PC-9 (cell line): Measurements from ENCODE around the gene MTUS2. TPM values are rescaled to one million over a fixed set of nuclear protein-coding genes. Genes with fewer than 3 reads are reported as not detected.
A peak's percentile ranks its signal among the peaks of the same experiment; 100 is the strongest.

ENCODE experiments used
- BruUV-seq: library from RNA; stranded (reverse); fragments of 400-500 nt; replicated peaks from 2 replicates; lab custom pipeline; 2021; lab: Mats Ljungman, UMichigan
- CTCF ChIA-PET: fragments of 300-600 bp; sonication (Branson Sonifier 250); formaldehyde crosslinking; loops from one replicate; lab custom pipeline; 2022; ENCODE audit warnings: antibody characterized with exemption; lab: Charles Lee
- POLR2A ChIA-PET: fragments of 300-600 bp; sonication (Branson Sonifier 250); formaldehyde crosslinking; loops from one replicate; lab custom pipeline; 2022; ENCODE audit warnings: antibody characterized with exemption; ENCODE audit not compliant: unreplicated experiment; lab: Charles Lee
- DNase-seq, 2 experiments: peaks; one replicate each; pipeline versions ENCODE4 v3.0.0 to v3.0.0-alpha.2; 2015 to 2022; ENCODE audit warnings: mixed read lengths in 1 of 2
- H2AFZ ChIP-seq: fragments of 200-600 bp; sonication (generic); 2 replicates; pipeline ENCODE4 v1.8.1; 2017; ENCODE audit warnings: antibody characterized with exemption
- H3F3A ChIP-seq: fragments of 200-600 bp; sonication (generic); 2 replicates; pipeline ENCODE4 v1.8.1; 2017; ENCODE audit warnings: antibody characterized with exemption, mild to moderate bottlenecking, low read depth; ENCODE audit not compliant: insufficient read depth
- H3K27ac ChIP-seq: fragments of 200-600 bp; sonication (generic); 2 replicates; pipeline ENCODE4 v1.6.1; 2016; ENCODE audit warnings: mixed run types
- H3K27me3 ChIP-seq: fragments of 200-600 bp; sonication (generic); 2 replicates; pipeline ENCODE4 v1.6.1; 2016; ENCODE audit warnings: low read depth, mixed run types; ENCODE audit not compliant: insufficient read depth
- H3K36me3 ChIP-seq: fragments of 200-600 bp; sonication (generic); 2 replicates; pipeline ENCODE4 v1.6.1; 2016; ENCODE audit warnings: low read depth, mixed run types
- H3K4me1 ChIP-seq: fragments of 200-600 bp; sonication (generic); replicated peaks from 2 replicates; pipeline ENCODE4 v1.6.1; 2016; ENCODE audit warnings: mixed run types; ENCODE audit not compliant: insufficient read depth
- H3K4me2 ChIP-seq: fragments of 200-600 bp; sonication (generic); 2 replicates; pipeline ENCODE4 v1.6.1; 2017; ENCODE audit warnings: mixed run types
- H3K4me3 ChIP-seq: fragments of 200-600 bp; sonication (generic); 2 replicates; pipeline ENCODE4 v1.6.1; 2016; ENCODE audit warnings: mixed run types
- H3K79me2 ChIP-seq: fragments of 200-600 bp; sonication (generic); 2 replicates; pipeline ENCODE4 v1.6.1; 2017; ENCODE audit warnings: low read depth, mixed run types
- H3K9me2 ChIP-seq: fragments of 200-600 bp; sonication (generic); 2 replicates; pipeline ENCODE4 v1.8.1; 2017; ENCODE audit warnings: mild to moderate bottlenecking; ENCODE audit not compliant: insufficient read depth
- H3K9me3 ChIP-seq: fragments of 200-600 bp; sonication (generic); 2 replicates; pipeline ENCODE4 v1.8.1; 2016; ENCODE audit warnings: low read depth; ENCODE audit not compliant: insufficient read depth
- H4K20me1 ChIP-seq: fragments of 200-600 bp; sonication (generic); 2 replicates; pipeline ENCODE4 v1.8.1; 2017; ENCODE audit not compliant: insufficient read depth
- CTCF ChIP-seq: fragments of 200-600 bp; sonication (generic); conservative IDR thresholded peaks from 2 replicates; pipeline ENCODE4 v1.6.1; 2017; ENCODE audit warnings: mixed run types, antibody characterized with exemption, mild to moderate bottlenecking, moderate library complexity
- EZH2 ChIP-seq: fragments of 200-600 bp; sonication (generic); IDR thresholded peaks from 2 replicates; pipeline ENCODE4 v1.8.0; 2017; ENCODE audit warnings: antibody characterized with exemption, low read depth
- intact Hi-C: fragments of 100-400 bp; cut with micrococcal nuclease; formaldehyde crosslinking; loops from one replicate; pipeline ENCODE4 v1.10.0; 2022; ENCODE audit not compliant: unreplicated experiment
- total RNA-seq: library from RNA; stranded (reverse); gene quantifications from 2 replicates; pipeline ENCODE4 v1.2.3, GENCODE V29; 2021

The MTUS2 gene
- total RNA-seq, 1 experiment from 2014 or later = not detected

- BruUV-seq = no TSS peak
- no peak for DNase-seq
- POLR2A ChIA-PET = no interaction called here
- Histone ChIP-seq H3K9me3 (no peaks in the 10 kb centered on the region), H4K20me1 (no peaks in the 10 kb centered on the region), H3K4me1 (no peaks in the 10 kb centered on the region), H3K4me2 (no peak overlapping the region), H3K79me2 (no peaks in the 10 kb centered on the region), H3K4me3 (no peak overlapping the region), H3K36me3 (no peaks in the 10 kb centered on the region), H3K27ac (no peak overlapping the region), H3F3A (no peaks in the 10 kb centered on the region), H3K9me2 (no peaks in the 10 kb centered on the region), H3K27me3 (peaks cover 8% of the 10 kb centered on the region), H2AFZ (no peak overlapping the region)
- TF ChIP-seq EZH2 (no peak), CTCF (no peak)
- CTCF ChIA-PET = no interaction called here
- intact Hi-C loops = no loop called here
Measured at GRCh38 chr13:29137016-29137415, 316.9 kb downstream of the MTUS2 start.

GRCh38 chr13:29137995-29138394 lies 317.9 kb downstream of the MTUS2 start:
- Histone ChIP-seq H3K27ac (no peak overlapping the region), H3K9me3 (no peaks in the 10 kb centered on the region), H2AFZ (no peak overlapping the region), H3K27me3 (peaks cover 8% of the 10 kb centered on the region), H3F3A (no peaks in the 10 kb centered on the region), H3K4me3 (no peak overlapping the region), H3K36me3 (no peaks in the 10 kb centered on the region), H3K79me2 (no peaks in the 10 kb centered on the region), H3K9me2 (no peaks in the 10 kb centered on the region), H3K4me1 (no peaks in the 10 kb centered on the region), H3K4me2 (no peak overlapping the region), H4K20me1 (no peaks in the 10 kb centered on the region)
- BruUV-seq = no TSS peak
- ChIA-PET POLR2A (no interaction called here), CTCF (no interaction called here)
- DNase-seq = no peak
- TF ChIP-seq EZH2 = no peak
- intact Hi-C loops = no loop called here

DNA sequence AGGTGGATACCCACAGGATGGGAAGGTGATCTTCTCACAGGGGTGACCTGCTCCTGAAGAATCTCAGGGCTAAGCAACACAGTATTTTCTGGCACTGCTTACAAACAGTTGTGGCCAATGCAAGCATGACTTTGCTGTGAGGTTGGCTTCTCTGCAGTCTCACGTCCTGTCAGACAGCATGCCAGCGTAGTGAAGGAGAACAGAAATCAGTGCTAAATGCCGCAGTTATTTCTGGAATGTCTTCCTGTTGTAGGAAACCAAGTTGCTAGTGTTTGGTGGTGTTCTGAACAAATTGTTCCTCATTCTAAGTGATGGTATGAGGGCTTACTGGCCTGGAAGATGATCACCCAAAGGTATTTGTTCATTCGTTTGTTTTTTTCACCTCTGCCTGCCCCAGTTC lies 320.1 kb downstream of the MTUS2 start:
- Histone ChIP-seq H3K4me3 (no peak overlapping the region), H3K4me2 (no peak overlapping the region), H3K9me3 (no peaks in the 10 kb centered on the region), H3K36me3 (no peaks in the 10 kb centered on the region), H3K27me3 (peaks cover 2% of the 10 kb centered on the region; the same call in 1 of the 2 replicates), H3K9me2 (no peaks in the 10 kb centered on the region), H3K79me2 (no peaks in the 10 kb centered on the region), H3K4me1 (no peaks in the 10 kb centered on the region), H3K27ac (no peak overlapping the region), H4K20me1 (no peaks in the 10 kb centered on the region), H2AFZ (no peak overlapping the region), H3F3A (no peaks in the 10 kb centered on the region)
- TF ChIP-seq CTCF = no peak
- TF ChIP-seq EZH2 = no peak
- intact Hi-C loops = no loop called here
- POLR2A ChIA-PET = no interaction called here
- CTCF ChIA-PET = no interaction called here
- peak in 1 of 2 experiments; percentile 50 for DNase-seq
- BruUV-seq = no TSS peak

GRCh38 chr13:29143847-29144246 lies 323.7 kb downstream of the MTUS2 start:
- DNase-seq = no peak
- no peaks in the 10 kb centered on the region for H3K9me2 ChIP-seq
- H3K4me3 ChIP-seq = no peak overlapping the region
- no peaks in the 10 kb centered on the region for H3K4me1 ChIP-seq
- H4K20me1 ChIP-seq = no peaks in the 10 kb centered on the region
- H3K4me2 ChIP-seq = no peak overlapping the region
- no peaks in the 10 kb centered on the region; the same call in 1 of the 2 replicates for H3K27me3 ChIP-seq
- H3K27ac ChIP-seq = no peak overlapping the region
- no peaks in the 10 kb centered on the region for H3K9me3 ChIP-seq
- H3K36me3 ChIP-seq = no peaks in the 10 kb centered on the region
- H2AFZ ChIP-seq = no peak overlapping the region
- BruUV-seq = no TSS peak
- H3F3A ChIP-seq = no peaks in the 10 kb centered on the region
- POLR2A ChIA-PET = no interaction called here
- intact Hi-C loops = no loop called here
- no peaks in the 10 kb centered on the region for H3K79me2 ChIP-seq
- CTCF ChIA-PET = no interaction called here
- TF ChIP-seq CTCF (no peak), EZH2 (no peak)
